Glutamatergic neuron (in vitro differentiated cells): Measurements from ENCODE around the gene AP5B1. TPM values are rescaled to one million over a fixed set of nuclear protein-coding genes. Genes with fewer than 3 reads are reported as not detected.

Experiments
- DNase-seq: peaks from one replicate; pipeline ENCODE4 v3.0.0; 2022
- H3K27ac Mint-ChIP-seq: one replicate; pipeline ENCODE4 v1.8.0; 2020; ENCODE audit warnings: mild to moderate bottlenecking, mixed read lengths, inconsistent platforms; ENCODE audit not compliant: unreplicated experiment
- H3K27me3 Mint-ChIP-seq: one replicate; pipeline ENCODE4 v1.8.0; 2020; ENCODE audit warnings: mild to moderate bottlenecking, moderate library complexity, mixed read lengths, inconsistent platforms; ENCODE audit not compliant: unreplicated experiment
- H3K36me3 Mint-ChIP-seq: one replicate; pipeline ENCODE4 v1.8.0; 2020; ENCODE audit warnings: mild to moderate bottlenecking, mixed read lengths, inconsistent platforms; ENCODE audit not compliant: unreplicated experiment
- H3K4me1 Mint-ChIP-seq: one replicate; pipeline ENCODE4 v1.8.0; 2020; ENCODE audit warnings: mild to moderate bottlenecking, low read depth, mixed read lengths, inconsistent platforms; ENCODE audit not compliant: unreplicated experiment
- H3K4me3 Mint-ChIP-seq: one replicate; pipeline ENCODE4 v1.8.0; 2020; ENCODE audit warnings: mild to moderate bottlenecking, mixed read lengths, inconsistent platforms; ENCODE audit not compliant: unreplicated experiment
- H3K9me3 Mint-ChIP-seq: one replicate; pipeline ENCODE4 v1.8.0; 2020; ENCODE audit warnings: mild to moderate bottlenecking, moderate library complexity, mixed read lengths, inconsistent platforms; ENCODE audit not compliant: unreplicated experiment
- total RNA-seq: library from RNA; stranded (reverse); fragmentation: NEBNext Ultra II Directional; extraction: Animal tissue kit (Norgen Biotek cat#: 25700); gene quantifications from one replicate; pipeline ENCODE4 v1.2.1, GENCODE V29; 2021; ENCODE audit not compliant: unreplicated experiment
- TF ChIP-seq, protein P1 (sequence below): fragments of 200-600 bp; sonication (generic); IDR thresholded peaks from one replicate; pipeline ENCODE4 v1.5.0; 2021; ENCODE audit not compliant: partially characterized antibody, unreplicated experiment

Gene AP5B1
- total RNA-seq, 1 donor from 2014 or later: 13.2 TPM

DNA sequence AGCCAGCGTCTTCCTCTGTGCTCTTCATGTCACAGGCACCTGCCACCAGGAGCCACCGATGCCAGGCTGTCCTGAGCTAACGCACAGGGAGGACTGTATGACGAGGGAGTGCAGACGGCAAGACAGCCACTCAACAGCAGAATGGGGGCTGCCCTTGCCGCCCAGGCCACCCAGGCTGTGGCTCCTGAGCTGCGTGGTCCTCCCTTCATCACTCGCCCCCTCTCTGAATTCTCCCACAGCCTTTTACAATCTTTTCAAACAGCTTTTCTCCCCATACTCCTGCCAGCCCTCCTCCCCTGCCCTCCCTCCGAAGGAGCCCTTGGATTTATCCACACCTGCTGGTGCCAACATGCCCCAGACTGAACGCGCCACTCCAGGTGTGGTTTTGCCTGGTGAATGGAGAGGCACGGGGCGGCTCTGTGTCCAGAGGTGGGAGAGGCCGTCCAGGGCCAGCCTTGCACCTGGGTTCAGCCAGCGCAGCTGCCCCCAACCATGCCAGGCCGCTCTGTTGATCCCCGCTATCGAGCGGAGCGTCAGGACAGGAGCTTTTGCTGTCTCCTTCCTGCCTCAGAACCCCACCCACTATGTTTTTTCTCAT lies 28.1 kb upstream of the AP5B1 start:
- Mint-ChIP-seq H3K27me3 (peaks cover 5% of the 10 kb centered on the region), H3K4me1 (peaks cover 14% of the 10 kb centered on the region), H3K36me3 (no peaks in the 10 kb centered on the region), H3K27ac (no peak overlapping the region), H3K4me3 (no peak overlapping the region), H3K9me3 (peaks cover 9% of the 10 kb centered on the region)
- TF ChIP-seq, protein P1, sequence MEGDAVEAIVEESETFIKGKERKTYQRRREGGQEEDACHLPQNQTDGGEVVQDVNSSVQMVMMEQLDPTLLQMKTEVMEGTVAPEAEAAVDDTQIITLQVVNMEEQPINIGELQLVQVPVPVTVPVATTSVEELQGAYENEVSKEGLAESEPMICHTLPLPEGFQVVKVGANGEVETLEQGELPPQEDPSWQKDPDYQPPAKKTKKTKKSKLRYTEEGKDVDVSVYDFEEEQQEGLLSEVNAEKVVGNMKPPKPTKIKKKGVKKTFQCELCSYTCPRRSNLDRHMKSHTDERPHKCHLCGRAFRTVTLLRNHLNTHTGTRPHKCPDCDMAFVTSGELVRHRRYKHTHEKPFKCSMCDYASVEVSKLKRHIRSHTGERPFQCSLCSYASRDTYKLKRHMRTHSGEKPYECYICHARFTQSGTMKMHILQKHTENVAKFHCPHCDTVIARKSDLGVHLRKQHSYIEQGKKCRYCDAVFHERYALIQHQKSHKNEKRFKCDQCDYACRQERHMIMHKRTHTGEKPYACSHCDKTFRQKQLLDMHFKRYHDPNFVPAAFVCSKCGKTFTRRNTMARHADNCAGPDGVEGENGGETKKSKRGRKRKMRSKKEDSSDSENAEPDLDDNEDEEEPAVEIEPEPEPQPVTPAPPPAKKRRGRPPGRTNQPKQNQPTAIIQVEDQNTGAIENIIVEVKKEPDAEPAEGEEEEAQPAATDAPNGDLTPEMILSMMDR: no peak
- no peak for DNase-seq

DNA sequence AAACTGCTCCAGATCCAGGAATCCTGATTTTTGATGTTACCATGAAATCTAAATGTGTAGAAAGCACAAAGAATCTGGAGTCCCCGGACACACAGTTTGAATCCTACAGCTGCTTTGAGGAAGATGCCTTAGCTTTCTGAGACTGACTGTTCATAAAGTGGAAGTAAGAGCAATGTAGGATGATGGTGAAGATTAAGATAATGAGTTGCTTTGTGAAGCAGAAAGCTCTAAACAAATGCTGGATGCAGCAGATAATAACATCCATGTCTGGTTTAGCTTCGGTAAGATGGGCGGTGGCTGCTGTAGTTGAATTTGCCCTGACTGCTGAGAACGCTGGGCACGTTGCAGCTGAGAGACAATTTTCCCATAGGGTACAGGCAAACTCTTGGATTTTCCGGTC lies 26.2 kb upstream of the AP5B1 start:
- H3K27ac Mint-ChIP-seq: no peak overlapping the region
- TF ChIP-seq, protein P1: no peak
- peaks cover 7% of the 10 kb centered on the region for H3K9me3 Mint-ChIP-seq
- H3K27me3 Mint-ChIP-seq: peaks cover 2% of the 10 kb centered on the region
- no peak overlapping the region for H3K4me3 Mint-ChIP-seq
- H3K36me3 Mint-ChIP-seq: no peaks in the 10 kb centered on the region
- DNase-seq: no peak
- peaks cover 9% of the 10 kb centered on the region for H3K4me1 Mint-ChIP-seq

DNA sequence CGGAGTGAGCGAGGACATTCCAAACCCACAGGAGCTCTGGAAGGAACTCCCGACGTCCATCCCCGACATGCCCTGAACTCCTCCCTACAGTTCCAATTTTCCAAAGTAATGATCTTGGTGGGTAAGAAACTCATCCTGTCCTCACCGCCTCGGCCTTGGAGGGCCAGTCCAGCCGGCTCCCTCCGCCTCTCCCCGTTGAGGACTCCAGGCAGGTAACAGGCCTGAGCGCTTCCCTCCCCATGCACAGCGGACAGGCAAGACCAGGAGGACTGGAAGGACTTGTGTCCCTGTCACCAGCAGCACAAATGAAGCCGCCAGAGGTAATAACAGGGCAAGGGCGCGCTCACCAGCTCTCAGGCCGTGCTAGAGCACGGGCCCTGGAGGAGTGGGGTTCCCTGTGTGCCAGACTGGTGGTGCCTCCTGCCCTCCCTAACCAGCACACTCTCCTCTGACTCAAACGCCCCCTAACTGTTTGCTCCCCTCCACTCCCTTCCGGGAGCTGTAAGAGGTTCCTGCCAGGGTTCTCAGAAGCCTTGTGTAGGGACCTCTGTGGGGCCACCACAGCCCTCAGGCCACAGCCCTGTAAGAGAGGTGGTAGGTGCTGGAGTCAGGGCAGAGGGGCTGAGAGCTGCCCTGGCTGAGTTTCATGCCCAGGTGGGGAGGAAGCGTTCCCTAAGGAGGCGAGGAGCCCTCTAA lies 23.2 kb upstream of the AP5B1 start:
- Mint-ChIP-seq H3K4me1 (no peaks in the 10 kb centered on the region), H3K9me3 (peaks cover under 1% of the 10 kb centered on the region), H3K36me3 (no peaks in the 10 kb centered on the region), H3K27ac (no peak overlapping the region), H3K27me3 (peaks cover 4% of the 10 kb centered on the region), H3K4me3 (no peak overlapping the region)
- DNase-seq: no peak
- TF ChIP-seq, protein P1: no peak

DNA sequence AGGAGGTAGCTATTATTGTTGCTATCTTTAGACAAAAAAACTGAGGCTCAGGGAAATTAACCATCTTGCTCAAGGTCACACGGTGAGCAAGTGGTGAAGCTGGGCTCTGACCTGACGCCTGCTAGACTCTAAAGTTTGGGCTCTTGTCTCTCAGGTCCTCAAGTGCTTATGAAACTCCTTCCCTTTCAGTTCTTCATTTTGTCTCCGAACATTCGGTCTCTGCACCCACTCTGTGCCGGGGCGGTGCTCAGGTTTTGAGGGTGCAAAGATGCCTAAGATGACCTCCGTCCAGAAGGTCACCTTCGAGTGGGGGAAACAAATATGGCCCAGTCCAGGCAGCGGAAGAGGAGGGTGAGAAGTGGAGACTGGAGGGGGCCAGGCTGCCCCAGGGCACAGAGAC lies 22.1 kb upstream of the AP5B1 start:
- Mint-ChIP-seq H3K4me3 (no peak overlapping the region), H3K36me3 (no peaks in the 10 kb centered on the region), H3K27ac (no peak overlapping the region), H3K9me3 (peaks cover 2% of the 10 kb centered on the region), H3K27me3 (peaks cover 4% of the 10 kb centered on the region), H3K4me1 (no peaks in the 10 kb centered on the region)
- TF ChIP-seq, protein P1: no peak
- DNase-seq: no peak

DNA sequence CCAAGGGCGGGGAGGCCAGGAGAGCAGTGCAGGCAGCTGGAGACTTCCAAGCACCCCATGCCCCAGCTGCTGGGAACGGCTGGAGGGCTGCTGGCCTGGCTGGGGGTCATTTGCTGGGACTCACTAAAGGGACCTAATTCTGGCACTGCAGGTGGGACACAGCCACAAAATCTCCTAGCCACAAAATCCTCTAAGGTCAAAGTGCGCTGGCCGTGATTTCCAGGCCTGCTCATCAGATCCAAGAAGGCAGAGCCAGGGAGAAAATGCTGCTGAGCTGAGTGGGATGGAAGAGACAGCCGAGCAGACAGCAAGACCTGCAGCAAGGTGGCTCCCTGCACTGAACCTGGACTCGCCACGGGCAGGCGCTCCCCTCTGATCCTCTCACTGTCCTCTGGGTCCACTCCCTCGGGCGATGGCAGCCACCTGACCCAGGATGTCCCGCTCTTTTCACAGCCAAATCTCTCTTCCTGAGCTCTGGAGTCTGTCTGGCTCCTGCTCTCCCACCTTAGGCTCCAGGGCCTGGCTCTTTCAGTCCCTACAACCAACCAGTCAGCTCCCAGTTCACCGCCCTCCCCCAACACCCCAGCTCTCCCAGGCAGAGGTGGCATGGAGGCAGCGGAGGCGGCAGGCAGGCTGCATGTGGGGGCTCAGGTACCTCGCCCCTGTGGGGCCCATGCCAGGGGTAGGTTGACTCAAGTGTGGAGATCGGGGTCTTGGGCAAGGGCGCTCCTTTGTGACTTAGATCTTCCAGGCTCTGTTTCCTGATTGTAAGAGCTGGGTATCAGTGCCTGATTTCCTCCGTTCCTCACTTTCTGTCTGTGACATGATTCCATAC lies 20.6 kb upstream of the AP5B1 start:
- TF ChIP-seq, protein P1: no peak
- Mint-ChIP-seq H3K4me3 (no peak overlapping the region), H3K27ac (no peak overlapping the region), H3K36me3 (no peaks in the 10 kb centered on the region), H3K27me3 (peaks cover 6% of the 10 kb centered on the region), H3K4me1 (no peaks in the 10 kb centered on the region), H3K9me3 (peaks cover 2% of the 10 kb centered on the region)
- DNase-seq: no peak
